CD4-positive, CD25-positive, alpha-beta regulatory T cell (primary cell): Measurements from ENCODE around the gene CCDC9. TPM values are rescaled to one million over a fixed set of nuclear protein-coding genes. Genes with fewer than 3 reads are reported as not detected.

ENCODE experiments used
- ATAC-seq, 2 donors: fragments of 150-1000 bp; cut with Tn5 transposase; one replicate each; pipeline ENCODE4 v1.10.0; 2021; ENCODE audit warnings: low read depth in 2 of 2, moderate number of reproducible peaks in 2 of 2, moderate library complexity in 1 of 2
- DNase-seq, 3 donors: peaks; one replicate each; pipeline versions ENCODE4 v3.0.0 to v3.0.0-alpha.2; 2012 to 2022; ENCODE audit warnings: mixed read lengths in 1 of 3
- H3K27ac ChIP-seq: one replicate; pipeline ENCODE4 v1.7.0; 2013; ENCODE audit warnings: mild to moderate bottlenecking, low read length; ENCODE audit not compliant: insufficient read depth, poor library complexity, severe bottlenecking
- H3K27me3 ChIP-seq: one replicate; pipeline ENCODE4 v1.7.0; 2013; ENCODE audit warnings: low read length; ENCODE audit not compliant: control insufficient read depth, insufficient read depth
- H3K36me3 ChIP-seq: one replicate; pipeline ENCODE4 v1.7.0; 2013; ENCODE audit warnings: mild to moderate bottlenecking, low read length, moderate library complexity; ENCODE audit not compliant: control insufficient read depth, insufficient read depth
- H3K4me1 ChIP-seq: 2 replicates; pipeline ENCODE4 v1.7.0; 2013; ENCODE audit warnings: mild to moderate bottlenecking, low read length; ENCODE audit not compliant: insufficient read depth, control insufficient read depth, poor library complexity, severe bottlenecking
- H3K4me3 ChIP-seq: one replicate; pipeline ENCODE4 v1.7.0; 2013; ENCODE audit warnings: low read depth, mild to moderate bottlenecking, low read length, moderate library complexity
- H3K9me3 ChIP-seq, 2 experiments: 1 replicate in 1 of 2; 2 replicates in 1 of 2; pipeline ENCODE4 v1.7.0; 2013; ENCODE audit warnings: low read length in 2 of 2, mild to moderate bottlenecking in 1 of 2, moderate library complexity in 1 of 2; ENCODE audit not compliant: control insufficient read depth in 2 of 2
- H3K27ac Mint-ChIP-seq, 3 donors: one replicate each; pipeline ENCODE4 v1.8.0; 2020 to 2022; ENCODE audit warnings: mild to moderate bottlenecking in 3 of 3, mixed read lengths in 3 of 3, moderate library complexity in 2 of 3
- H3K27me3 Mint-ChIP-seq: one replicate; pipeline ENCODE4 v1.8.0; 2022; ENCODE audit warnings: mild to moderate bottlenecking, mixed read lengths
- H3K36me3 Mint-ChIP-seq: one replicate; pipeline ENCODE4 v1.8.0; 2020; ENCODE audit warnings: mixed read lengths
- H3K4me1 Mint-ChIP-seq, 4 donors: one replicate each; pipeline ENCODE4 v1.8.0; 2020 to 2022; ENCODE audit warnings: mixed read lengths in 4 of 4, mild to moderate bottlenecking in 1 of 4
- H3K4me3 Mint-ChIP-seq, 4 donors: one replicate each; pipeline ENCODE4 v1.8.0; 2020 to 2022; ENCODE audit warnings: mild to moderate bottlenecking in 4 of 4, mixed read lengths in 4 of 4, moderate library complexity in 3 of 4
- H3K9me3 Mint-ChIP-seq, 7 donors: one replicate each; pipeline ENCODE4 v1.8.0; 2020 to 2022; ENCODE audit warnings: mixed read lengths in 7 of 7, mild to moderate bottlenecking in 3 of 7, moderate library complexity in 2 of 7
- polyA plus RNA-seq, 4 donors: library from polyadenylated mRNA; unstranded; fragments of 300-500 nt; fragmentation: Illumina TruSeq; gene quantifications; one replicate each; pipeline ENCODE4 v1.2.3, GENCODE V29; 2021
- total RNA-seq: library from RNA; stranded (reverse); gene quantifications from one replicate; pipeline ENCODE4 v1.2.3, GENCODE V29; 2022

Gene CCDC9
- total RNA-seq (44.1 TPM), polyA plus RNA-seq (10 to 100 TPM in 3 of 4 donors, 1 to 10 TPM in 1; 7.3 to 14.5 (median 12.6) TPM)

DNA sequence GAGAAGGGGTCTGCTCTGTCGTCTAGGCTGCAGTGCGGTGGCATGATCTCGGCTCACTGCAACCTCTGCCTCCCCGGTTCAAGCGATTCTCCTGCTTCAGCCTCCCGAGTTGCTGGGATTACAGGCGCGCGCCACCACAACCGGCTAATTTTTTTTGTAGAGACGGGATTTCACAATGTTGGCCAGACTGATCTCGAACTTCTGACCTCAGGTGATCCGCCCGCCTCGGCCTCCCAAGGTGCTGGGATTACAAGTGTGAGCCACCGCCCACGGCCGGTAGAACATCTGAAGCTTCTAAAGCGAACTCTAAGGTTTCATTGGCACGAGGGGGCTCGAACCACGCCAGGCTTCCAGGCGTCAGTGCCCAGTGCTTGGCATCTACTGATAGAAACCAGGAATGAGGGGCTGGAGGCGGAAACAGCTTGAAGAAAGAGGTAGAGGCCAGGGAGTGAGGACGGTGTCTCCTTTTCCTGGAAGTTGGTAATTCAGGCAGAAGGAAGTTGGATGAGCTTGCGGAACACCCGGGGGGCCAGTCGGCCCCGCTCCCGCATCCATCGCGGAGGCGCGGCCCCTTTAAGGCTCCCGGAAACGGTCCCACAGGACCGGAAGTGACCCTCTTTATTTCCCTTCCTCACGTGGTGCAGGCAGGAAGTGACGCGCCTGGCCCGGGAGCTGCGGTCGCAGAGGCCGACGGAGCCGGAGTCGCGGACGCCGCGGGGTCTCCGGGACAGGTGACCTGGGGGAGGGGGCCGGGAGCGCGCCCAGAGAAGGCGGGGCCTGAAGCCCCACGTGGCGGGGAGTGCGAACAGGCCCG lies at the start of gene CCDC9:
CCDC9 (plus strand) TSS at position 647 of the 814 bp plus-strand sequence. CDS start 1,876 bp downstream, outside the sequence.
- peaks cover 16% of the 10 kb centered on the region for H3K4me1 ChIP-seq
- Mint-ChIP-seq H3K36me3 (peaks cover 23% of the 10 kb centered on the region), H3K9me3 (peaks cover 0 to 5% (median 0%) of the 10 kb centered on the region in 7 donors), H3K4me1 (peaks cover 0 to 45% (median 32%) of the 10 kb centered on the region in 4 donors), H3K4me3 (peak within 1 kb of the TSS; percentile 93 to 99 (median 96)), H3K27me3 (peaks cover 5% of the 10 kb centered on the region), H3K27ac (peak within 1 kb of the TSS; percentile 88 to 98 (median 98))
- DNase-seq = peak; percentile 87 to 95 (median 92)
- peak; percentile 48 to 52 for ATAC-seq
- H3K9me3 ChIP-seq = no peaks in the 10 kb centered on the region
- H3K27ac ChIP-seq = peak within 1 kb of the TSS; percentile 94
- no peaks in the 10 kb centered on the region for H3K27me3 ChIP-seq
- H3K36me3 ChIP-seq = peaks cover 25% of the 10 kb centered on the region
- peak within 1 kb of the TSS; percentile 61 for H3K4me3 ChIP-seq

DNA sequence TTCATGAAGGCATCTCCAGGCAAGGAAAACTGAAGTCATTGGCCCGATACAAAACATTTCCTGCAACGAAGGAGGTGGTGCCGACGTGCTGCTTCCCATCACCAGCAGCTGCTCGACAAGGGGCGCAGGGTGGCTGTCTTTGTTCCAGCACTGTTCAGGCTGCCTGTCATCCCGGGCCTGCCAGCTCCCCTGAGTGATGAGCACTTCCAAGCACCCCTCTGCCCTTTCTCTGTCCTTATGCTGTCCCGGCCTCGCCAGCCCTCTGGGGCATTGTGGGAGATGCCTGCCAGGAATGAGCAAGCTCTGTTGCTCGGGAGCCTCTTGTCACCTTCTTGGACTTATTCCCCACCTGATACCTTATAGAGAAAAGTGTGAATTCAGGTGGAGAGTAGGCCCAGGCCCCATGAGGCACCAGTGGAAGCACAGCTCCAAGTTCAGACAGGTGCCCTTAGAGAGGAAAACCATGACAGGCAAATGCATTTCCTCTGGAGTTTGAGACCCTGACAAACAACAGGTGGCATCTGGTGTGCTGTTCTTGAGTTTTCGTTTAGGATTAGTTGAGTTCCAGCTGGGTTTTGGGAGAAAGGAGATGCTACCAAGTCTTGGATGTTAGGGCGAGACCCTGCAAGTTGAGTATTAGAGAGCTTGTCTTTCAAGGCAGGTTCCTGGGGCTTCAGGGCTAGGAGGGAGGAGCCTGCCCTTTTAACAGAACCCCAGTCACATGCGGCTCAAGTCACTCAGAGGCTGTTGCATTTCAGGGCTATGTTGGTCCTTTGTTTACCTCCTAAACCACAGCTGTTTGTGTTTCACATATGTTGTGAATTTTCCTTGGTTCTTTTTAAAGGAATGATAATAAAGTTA lies 46.8 kb upstream of the CCDC9 start:
- Mint-ChIP-seq H3K9me3 (no peaks in the 10 kb centered on the region), H3K4me3 (no peak overlapping the region), H3K27ac (peak overlapping the region in 1 of 3 donors; percentile 82), H3K4me1 (peaks cover 5 to 9% (median 9%) of the 10 kb centered on the region in 4 donors), H3K36me3 (peaks cover 43% of the 10 kb centered on the region), H3K27me3 (no peaks in the 10 kb centered on the region)
- no peak overlapping the region for H3K27ac ChIP-seq
- peaks cover 44% of the 10 kb centered on the region for H3K36me3 ChIP-seq
- H3K9me3 ChIP-seq = no peaks in the 10 kb centered on the region
- no peak overlapping the region for H3K4me3 ChIP-seq
- ATAC-seq (no peak), DNase-seq (no peak)
- H3K27me3 ChIP-seq = no peaks in the 10 kb centered on the region
- H3K4me1 ChIP-seq = peaks cover 7% of the 10 kb centered on the region

DNA sequence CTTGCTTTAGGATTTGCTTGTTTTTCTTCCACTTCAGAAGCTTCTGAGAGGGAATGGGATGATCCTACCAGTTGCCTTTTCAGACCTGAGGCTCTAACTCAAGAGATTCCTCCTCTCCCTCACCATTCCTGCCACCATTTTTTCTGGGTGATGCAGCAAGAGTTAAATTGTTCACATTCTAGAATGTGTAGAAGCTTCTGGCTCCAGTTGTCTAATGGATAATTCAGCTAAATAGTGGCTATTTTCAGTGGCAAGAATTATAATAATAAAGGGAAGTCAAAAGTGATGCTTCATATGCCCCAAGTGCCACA lies 46.2 kb upstream of the CCDC9 start:
- Mint-ChIP-seq H3K27me3 (no peaks in the 10 kb centered on the region), H3K27ac (peak overlapping the region in 2 of 3 donors; percentile 82 to 94), H3K36me3 (peaks cover 37% of the 10 kb centered on the region), H3K4me1 (peaks cover 5 to 9% (median 9%) of the 10 kb centered on the region in 4 donors), H3K4me3 (no peak overlapping the region), H3K9me3 (no peaks in the 10 kb centered on the region)
- no peaks in the 10 kb centered on the region for H3K9me3 ChIP-seq
- H3K4me1 ChIP-seq = peaks cover 7% of the 10 kb centered on the region
- no peak overlapping the region for H3K27ac ChIP-seq
- H3K4me3 ChIP-seq = no peak overlapping the region
- DNase-seq (no peak), ATAC-seq (no peak)
- no peaks in the 10 kb centered on the region for H3K27me3 ChIP-seq
- peaks cover 38% of the 10 kb centered on the region for H3K36me3 ChIP-seq

DNA sequence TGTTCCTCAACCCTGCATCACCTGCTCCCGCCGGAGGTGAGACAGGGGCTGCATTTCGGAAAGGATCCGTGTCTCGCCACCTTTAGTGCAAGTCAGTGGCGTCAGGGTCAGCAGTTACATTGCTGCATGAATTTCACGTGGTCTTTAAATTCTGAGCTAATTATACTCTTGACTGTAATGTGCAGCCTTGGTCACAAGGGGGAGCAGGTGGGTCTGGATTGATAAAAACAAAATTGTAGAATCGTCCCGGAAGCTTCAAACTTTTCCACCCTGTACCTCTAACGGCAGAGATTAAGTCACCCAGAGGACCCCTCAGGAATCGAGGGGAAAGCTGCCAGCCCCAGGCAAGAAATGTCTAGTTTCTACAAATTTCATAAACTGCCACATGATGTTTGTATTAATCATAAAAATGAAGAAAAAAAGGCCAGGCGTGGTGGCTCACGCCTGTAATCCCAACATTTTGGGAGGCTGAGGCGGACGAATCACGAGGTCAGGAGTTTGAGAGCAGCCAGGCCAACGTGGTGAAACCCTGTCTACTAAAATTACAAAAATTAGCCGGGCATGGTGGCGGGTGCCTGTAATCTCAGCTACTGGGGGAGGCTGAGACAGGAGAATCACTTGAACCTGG lies 45.5 kb upstream of the CCDC9 start:
- Mint-ChIP-seq H3K4me1 (peaks cover 5 to 9% (median 9%) of the 10 kb centered on the region in 4 donors), H3K27ac (peak overlapping the region; percentile 72 to 94 (median 82)), H3K27me3 (no peaks in the 10 kb centered on the region), H3K4me3 (peak overlapping the region in 2 of 4 donors; percentile 3), H3K36me3 (peaks cover 33% of the 10 kb centered on the region), H3K9me3 (no peaks in the 10 kb centered on the region)
- H3K27ac ChIP-seq = no peak overlapping the region
- peaks cover 32% of the 10 kb centered on the region for H3K36me3 ChIP-seq
- H3K27me3 ChIP-seq = no peaks in the 10 kb centered on the region
- H3K4me3 ChIP-seq = no peak overlapping the region
- ATAC-seq (peak; percentile 77 to 79), DNase-seq (peak; percentile 72 to 85 (median 76))
- peaks cover 7% of the 10 kb centered on the region for H3K4me1 ChIP-seq
- H3K9me3 ChIP-seq = no peaks in the 10 kb centered on the region

DNA sequence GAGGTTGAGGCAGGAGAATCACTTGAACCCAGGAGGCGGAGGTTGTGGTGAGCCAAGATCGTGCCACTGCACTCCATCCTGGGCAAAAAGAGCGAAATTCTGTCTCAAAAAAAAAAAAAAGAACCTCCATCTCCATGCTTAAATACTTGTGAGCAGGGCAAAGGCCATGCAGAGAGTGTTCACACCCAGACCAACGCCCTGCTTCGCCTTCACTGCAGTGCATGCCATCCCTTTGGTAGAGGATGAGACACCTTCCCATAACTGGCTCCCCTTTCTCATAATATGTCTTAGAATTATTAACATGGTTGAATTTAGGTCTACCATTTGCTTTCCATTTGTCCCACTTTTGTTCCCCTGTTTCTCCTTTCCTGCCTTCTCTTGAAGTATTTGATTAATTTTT lies 40.7 kb upstream of the CCDC9 start:
- peaks cover 3 to 7% (median 5%) of the 10 kb centered on the region in 4 donors for H3K4me1 Mint-ChIP-seq
- Histone ChIP-seq H3K4me3 (no peak overlapping the region), H3K27ac (no peak overlapping the region), H3K36me3 (no peaks in the 10 kb centered on the region), H3K4me1 (peaks cover 5% of the 10 kb centered on the region), H3K27me3 (no peaks in the 10 kb centered on the region), H3K9me3 (no peaks in the 10 kb centered on the region)
- no peak overlapping the region for H3K27ac Mint-ChIP-seq
- peaks cover 3% of the 10 kb centered on the region for H3K36me3 Mint-ChIP-seq
- H3K4me3 Mint-ChIP-seq = no peak overlapping the region
- H3K27me3 Mint-ChIP-seq = no peaks in the 10 kb centered on the region
- no peak for ATAC-seq
- H3K9me3 Mint-ChIP-seq = no peaks in the 10 kb centered on the region
- no peak for DNase-seq

DNA sequence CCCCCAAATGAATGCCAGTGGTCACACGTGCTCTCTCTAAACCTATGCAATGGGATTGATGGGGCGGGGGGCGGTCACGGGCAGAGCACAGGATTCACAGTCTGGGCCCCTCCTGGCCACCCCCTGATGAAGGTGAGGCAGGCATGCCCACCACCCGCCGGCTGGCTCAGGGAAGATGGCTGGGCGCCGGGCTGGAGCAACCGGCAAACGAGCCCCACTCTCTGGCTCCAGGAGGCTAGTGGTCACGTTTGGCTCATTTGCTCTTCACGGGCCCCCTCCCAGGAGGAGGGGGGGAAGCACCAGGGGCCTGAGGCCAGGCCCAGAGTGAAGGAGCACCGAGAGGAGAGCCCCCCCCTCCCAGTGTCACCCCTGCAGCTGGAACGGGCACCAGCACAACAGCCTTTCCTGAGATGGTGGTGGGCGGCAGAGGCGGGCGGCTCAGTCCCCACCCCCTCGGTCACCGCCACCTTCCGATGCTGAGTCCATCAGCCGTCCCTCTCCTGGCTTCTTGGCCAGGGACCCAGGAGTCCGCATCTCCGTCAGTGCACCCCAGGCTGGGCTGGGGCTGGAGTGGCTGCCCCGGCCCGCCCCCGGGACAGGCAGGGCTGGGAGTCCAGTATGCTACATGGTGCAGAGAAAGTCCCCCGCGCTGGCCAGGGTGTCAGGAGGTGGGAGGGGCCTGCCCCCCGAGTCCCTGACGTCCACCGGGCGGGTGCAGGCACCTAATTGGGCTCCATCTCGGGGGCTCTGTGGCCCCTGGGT lies 35.1 kb upstream of the CCDC9 start:
- Mint-ChIP-seq H3K27me3 (no peaks in the 10 kb centered on the region), H3K9me3 (no peaks in the 10 kb centered on the region), H3K4me1 (peaks cover 0 to 7% (median 4%) of the 10 kb centered on the region in 4 donors), H3K27ac (no peak overlapping the region), H3K4me3 (no peak overlapping the region), H3K36me3 (peaks cover 7% of the 10 kb centered on the region)
- H3K27ac ChIP-seq = no peak overlapping the region
- H3K4me3 ChIP-seq = no peak overlapping the region
- H3K4me1 ChIP-seq = peaks cover 5% of the 10 kb centered on the region
- no peaks in the 10 kb centered on the region for H3K27me3 ChIP-seq
- H3K9me3 ChIP-seq = no peaks in the 10 kb centered on the region
- no peak for ATAC-seq
- peaks cover 6% of the 10 kb centered on the region for H3K36me3 ChIP-seq
- no peak for DNase-seq

DNA sequence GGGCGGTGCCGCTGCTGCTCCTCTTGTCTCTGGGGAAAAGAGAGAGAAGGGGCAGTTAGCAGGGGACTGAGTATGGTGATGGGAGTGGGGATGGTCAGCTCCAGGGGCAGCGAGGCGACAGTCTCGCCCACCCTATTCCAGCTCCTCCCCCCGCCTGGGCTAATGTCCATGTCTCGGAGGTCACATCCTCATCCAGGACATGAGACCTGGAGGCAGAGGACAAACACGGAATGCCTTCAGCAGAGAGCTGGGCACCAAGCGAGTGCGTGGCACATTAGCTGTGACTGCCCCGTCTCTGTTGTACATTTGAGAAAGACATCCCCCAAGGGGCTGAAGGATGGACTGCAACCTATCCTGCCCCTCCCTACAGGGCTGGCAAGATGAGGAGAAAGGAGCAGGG lies 34.4 kb upstream of the CCDC9 start:
- H3K36me3 Mint-ChIP-seq = peaks cover 7% of the 10 kb centered on the region
- DNase-seq = no peak
- peak overlapping the region in 1 of 4 donors; percentile 38 for H3K4me3 Mint-ChIP-seq
- H3K4me3 ChIP-seq = no peak overlapping the region
- peaks cover 12% of the 10 kb centered on the region for H3K4me1 ChIP-seq
- H3K27me3 Mint-ChIP-seq = no peaks in the 10 kb centered on the region
- ATAC-seq = no peak
- H3K9me3 ChIP-seq = no peaks in the 10 kb centered on the region
- H3K4me1 Mint-ChIP-seq = peaks cover 0 to 8% (median 5%) of the 10 kb centered on the region in 4 donors
- no peaks in the 10 kb centered on the region for H3K9me3 Mint-ChIP-seq
- no peaks in the 10 kb centered on the region for H3K27me3 ChIP-seq
- H3K27ac Mint-ChIP-seq = no peak overlapping the region
- H3K27ac ChIP-seq = no peak overlapping the region
- peaks cover 6% of the 10 kb centered on the region for H3K36me3 ChIP-seq
